Measurements from ENCODE around the gene ARL14EPL.
A peak's percentile ranks its signal among the peaks of the same experiment; 100 is the strongest.

Gene ARL14EPL

DNA sequence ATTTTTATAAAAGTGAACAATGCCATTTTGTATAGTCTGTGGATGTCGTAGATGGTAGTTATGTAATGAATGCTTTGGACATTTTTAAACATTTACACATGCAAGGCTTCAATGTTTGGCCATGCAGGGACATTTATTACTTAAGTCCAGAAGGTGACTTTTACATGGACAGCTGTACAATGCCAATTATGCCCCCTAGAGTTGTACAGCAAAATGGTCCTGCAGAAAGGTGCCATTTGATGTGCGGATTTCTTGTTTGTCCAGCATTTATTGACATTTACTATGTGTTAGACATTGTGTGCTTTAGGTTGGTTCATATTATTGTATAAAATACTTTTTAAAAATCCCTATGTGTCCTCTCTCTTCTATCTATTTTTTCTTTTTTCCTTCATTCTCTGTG lies 30.1 kb downstream of the ARL14EPL start:
- TF ChIP-seq, protein P1, sequence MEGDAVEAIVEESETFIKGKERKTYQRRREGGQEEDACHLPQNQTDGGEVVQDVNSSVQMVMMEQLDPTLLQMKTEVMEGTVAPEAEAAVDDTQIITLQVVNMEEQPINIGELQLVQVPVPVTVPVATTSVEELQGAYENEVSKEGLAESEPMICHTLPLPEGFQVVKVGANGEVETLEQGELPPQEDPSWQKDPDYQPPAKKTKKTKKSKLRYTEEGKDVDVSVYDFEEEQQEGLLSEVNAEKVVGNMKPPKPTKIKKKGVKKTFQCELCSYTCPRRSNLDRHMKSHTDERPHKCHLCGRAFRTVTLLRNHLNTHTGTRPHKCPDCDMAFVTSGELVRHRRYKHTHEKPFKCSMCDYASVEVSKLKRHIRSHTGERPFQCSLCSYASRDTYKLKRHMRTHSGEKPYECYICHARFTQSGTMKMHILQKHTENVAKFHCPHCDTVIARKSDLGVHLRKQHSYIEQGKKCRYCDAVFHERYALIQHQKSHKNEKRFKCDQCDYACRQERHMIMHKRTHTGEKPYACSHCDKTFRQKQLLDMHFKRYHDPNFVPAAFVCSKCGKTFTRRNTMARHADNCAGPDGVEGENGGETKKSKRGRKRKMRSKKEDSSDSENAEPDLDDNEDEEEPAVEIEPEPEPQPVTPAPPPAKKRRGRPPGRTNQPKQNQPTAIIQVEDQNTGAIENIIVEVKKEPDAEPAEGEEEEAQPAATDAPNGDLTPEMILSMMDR (IDR thresholded peaks at IDR 0.05; ENCODE audit: insufficient read depth, low read length, missing control alignments), result no peak
- no peak for DNase-seq (ENCODE audit: low read depth, low spot score)
- CTCF ChIA-PET, result no interaction called here
- POLR2A ChIA-PET, result no interaction called here
- no peak overlapping the region for H3K4me3 ChIP-seq (ENCODE audit: low read depth, low read length)

DNA sequence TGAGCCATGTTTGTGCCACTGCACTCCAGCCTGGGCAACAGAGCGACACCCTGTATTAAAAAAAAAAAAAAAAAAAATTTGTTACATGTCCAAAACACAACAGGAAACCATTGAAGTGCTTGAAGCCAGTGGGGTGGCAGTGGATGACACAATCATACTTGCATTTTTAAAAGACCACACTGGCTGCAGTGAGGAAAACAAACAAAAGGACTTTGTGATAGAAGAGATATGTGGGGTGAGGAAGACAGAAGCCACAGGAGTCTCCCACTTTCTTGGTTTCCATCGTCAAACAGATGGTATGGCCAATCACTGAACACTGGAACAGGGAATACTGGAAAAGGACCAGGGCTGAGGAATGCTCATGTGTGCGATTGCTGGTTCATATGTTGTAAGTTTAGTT lies 31.7 kb downstream of the ARL14EPL start:
- DNase-seq (ENCODE audit: low read depth, low spot score), result no peak
- ChIA-PET POLR2A (no interaction called here), CTCF (interaction anchor here (1.0 kb wide), 1 partner anchor 15 kb away, joined by 3 read pairs; no protein-coding TSS in a partner anchor)
- no peak overlapping the region for H3K4me3 ChIP-seq (ENCODE audit: low read depth, low read length)
- TF ChIP-seq, protein P1 (IDR thresholded peaks at IDR 0.05; ENCODE audit: insufficient read depth, low read length, missing control alignments), result no peak

DNA sequence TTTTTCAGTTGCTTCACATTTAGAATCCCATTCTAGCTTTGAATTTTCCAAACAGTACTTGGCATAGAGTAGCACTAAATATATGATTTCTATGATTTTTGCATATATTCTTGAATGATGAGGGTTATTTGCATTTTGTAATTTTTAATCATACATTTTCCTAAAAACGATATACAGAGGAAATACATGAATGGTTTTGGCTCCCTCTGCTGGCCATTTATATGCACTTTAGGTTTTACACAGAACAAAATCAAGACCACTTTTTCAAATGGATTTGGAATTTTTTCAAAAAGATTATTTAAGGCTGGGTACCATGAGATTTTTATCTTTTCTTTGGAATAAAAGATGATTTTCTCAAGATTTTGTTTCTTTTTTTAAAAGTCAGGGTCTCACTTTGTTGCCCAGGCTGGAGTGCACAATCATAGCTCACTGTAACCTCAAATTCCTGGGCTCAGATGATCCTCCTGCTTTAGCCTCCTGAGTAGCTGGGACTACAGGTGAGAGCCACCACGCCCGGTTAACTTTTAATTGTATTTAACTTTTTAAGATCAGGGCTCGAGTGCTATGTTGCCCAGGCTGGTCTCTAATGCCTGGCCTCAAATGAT lies 35.9 kb downstream of the ARL14EPL start:
- ChIA-PET CTCF (interaction anchor here (0.5 to 4.2 kb wide), 34 partner anchors 8 to 799 kb away, joined by 3 to 40 read pairs (median 4); partner anchors contain the start of gene LVRN), POLR2A (no interaction called here)
- H3K4me3 ChIP-seq (ENCODE audit: low read depth, low read length), result no peak overlapping the region
- TF ChIP-seq, protein P1 (IDR thresholded peaks at IDR 0.05; ENCODE audit: insufficient read depth, low read length, missing control alignments), result peak; percentile 53
- DNase-seq (ENCODE audit: low read depth, low spot score), result peak; percentile 19

DNA sequence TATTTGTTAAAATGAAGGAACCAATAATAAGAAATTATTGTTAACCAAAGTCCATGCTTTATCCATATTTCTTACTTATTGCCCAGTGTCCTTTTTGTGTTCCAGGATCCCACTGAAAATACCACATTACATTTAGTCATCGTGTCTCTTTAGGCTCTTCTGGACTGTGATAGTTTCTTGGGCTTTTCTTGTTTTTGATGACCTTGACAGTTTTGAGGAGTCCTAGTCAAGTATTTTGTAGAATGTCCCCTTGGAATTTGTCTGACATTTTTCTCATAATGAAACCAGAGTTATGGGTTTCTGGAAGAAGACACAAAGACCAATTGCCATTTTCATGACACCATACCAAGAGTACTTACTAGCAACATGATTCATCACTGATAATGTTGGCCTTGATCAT lies 38.9 kb downstream of the ARL14EPL start:
- TF ChIP-seq, protein P1 (IDR thresholded peaks at IDR 0.05; ENCODE audit: insufficient read depth, low read length, missing control alignments), result no peak
- DNase-seq (ENCODE audit: low read depth, low spot score), result no peak
- H3K4me3 ChIP-seq (ENCODE audit: low read depth, low read length), result no peak overlapping the region
- ChIA-PET POLR2A (no interaction called here), CTCF (no interaction called here)

DNA sequence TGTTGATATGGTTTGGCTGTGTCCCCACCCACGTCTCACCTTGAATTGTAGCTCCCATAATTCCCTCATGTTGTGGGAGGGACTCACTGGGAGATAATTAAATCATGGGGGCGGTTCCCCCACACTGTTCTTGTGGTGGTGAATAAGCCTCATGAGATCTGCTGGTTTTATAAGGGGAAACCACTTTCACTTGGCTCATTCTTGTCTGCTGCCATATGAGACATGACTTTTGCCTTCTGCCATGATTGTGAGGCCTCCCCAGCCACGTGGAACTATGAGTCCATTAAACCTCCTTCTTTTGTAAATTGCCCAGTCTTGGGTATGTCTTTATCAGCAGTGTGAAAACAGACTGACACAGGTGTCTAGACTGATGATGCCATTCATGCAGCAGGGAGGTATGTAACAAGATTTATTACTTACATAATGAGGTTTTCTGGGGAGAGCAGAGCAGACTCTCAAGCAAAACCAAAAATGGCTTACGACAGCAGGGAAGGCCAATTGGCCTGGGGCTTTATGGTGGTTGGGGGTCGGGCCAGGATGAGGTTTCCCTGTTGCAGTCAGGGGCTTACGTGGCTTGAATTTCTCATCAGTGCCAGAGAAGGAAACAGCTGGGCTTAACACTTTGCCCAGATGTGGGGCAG lies 43.0 kb downstream of the ARL14EPL start:
- POLR2A ChIA-PET, result no interaction called here
- no peak for DNase-seq (ENCODE audit: low read depth, low spot score)
- no peak overlapping the region for H3K4me3 ChIP-seq (ENCODE audit: low read depth, low read length)
- CTCF ChIA-PET, result interaction anchor here (1.2 to 1.6 kb wide), 2 partner anchors 187 to 440 kb away, joined by 3 to 6 read pairs; no protein-coding TSS in a partner anchor
- TF ChIP-seq, protein P1 (IDR thresholded peaks at IDR 0.05; ENCODE audit: insufficient read depth, low read length, missing control alignments), result no peak

DNA sequence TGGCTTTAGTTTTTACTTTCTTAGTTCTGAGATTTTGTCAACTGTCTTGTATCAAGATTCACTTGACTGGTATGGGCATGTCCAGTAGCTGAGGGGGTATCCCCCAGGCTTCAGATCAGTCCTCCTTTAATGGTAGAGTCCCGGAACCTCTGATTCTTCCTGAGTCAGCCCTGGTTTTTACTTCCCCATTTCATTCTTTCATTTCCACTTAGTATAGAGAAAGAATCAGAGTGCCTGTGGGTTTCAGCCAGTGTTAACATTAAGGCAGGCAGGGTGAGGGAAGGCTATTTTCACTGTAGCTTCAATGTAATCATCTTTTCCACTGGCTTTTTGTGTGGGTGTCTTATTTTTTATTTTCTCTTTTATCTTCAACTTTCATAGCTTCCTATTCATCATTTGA lies 44.2 kb downstream of the ARL14EPL start:
- DNase-seq (ENCODE audit: low read depth, low spot score), result no peak
- TF ChIP-seq, protein P1 (IDR thresholded peaks at IDR 0.05; ENCODE audit: insufficient read depth, low read length, missing control alignments), result no peak
- H3K4me3 ChIP-seq (ENCODE audit: low read depth, low read length), result no peak overlapping the region
- POLR2A ChIA-PET, result interaction anchor here (1.0 kb wide), 1 partner anchor 8 kb away, joined by 4 read pairs; the partner anchor contains the start of gene COMMD10
- CTCF ChIA-PET, result interaction anchor here (1.3 to 1.6 kb wide), 2 partner anchors 9 to 442 kb away, joined by 6 to 8 read pairs; no protein-coding TSS in a partner anchor
